ENCODE results near the gene EIF3C.
"Not testable (repeated sequence)": the region's sequence is repeated elsewhere in the genome, so short reads cannot be mapped to it uniquely, and the experiment has no call there.

EIF3C gene

DNA sequence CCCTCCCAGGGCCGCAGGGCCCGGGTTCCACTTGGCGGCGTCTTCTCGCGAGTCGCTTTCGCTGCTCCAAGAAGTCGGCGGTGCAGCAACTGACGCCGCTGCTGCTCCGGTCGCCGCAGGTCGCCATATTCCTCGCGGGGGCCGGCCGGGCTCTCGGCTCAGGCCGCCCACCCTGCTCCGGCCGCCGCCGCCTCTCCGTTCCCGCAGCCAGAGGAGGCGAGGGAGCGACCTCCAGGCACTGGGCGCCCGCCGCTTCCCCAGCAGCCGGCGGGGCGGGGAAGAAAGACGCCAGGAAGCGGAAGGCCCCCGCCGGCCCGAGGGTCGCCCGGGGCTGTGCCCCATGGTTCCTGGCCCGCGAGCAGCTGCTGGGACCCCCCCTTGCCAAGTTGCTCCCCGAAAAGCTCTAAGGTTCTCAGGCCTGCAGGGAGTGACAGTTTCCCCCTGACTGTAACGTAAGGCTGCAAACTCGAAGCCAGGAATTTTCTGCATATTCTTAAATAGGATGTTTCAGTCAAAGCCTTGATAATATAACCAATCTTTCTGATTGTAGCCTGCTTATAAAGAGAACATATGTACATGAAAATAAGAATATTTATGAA lies 39.3 kb downstream of the EIF3C start:
- DNase-seq (ENCODE audit: low read depth), result not testable (repeated sequence)

GRCh38 chr16:28751487-28751886 lies 40.2 kb downstream of the EIF3C start, which contains the start of gene NPIPB9:
Gene NPIPB9 (plus strand): TSS chr16:28751787.
- DNase-seq (ENCODE audit: low read depth), result not testable (repeated sequence)

DNA sequence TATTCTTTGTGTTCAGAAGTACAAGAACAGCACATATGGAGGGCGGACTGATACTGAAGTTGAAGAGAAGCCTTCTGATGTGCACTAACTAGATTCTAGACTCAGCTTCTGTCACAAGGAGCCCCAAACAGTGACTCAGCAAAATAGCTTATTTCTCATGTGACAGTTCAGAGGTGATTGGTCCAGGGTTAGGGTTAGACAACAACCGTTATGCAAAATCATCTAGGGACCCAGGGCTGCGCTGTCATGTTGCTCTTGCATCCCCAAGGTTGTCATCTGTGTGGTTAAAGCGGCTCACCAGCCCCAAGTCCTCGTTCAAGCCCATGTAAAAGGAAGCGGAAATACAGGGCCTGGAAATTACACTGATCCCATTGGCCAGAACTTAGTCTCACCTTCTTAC lies 70.4 kb downstream of the EIF3C start:
- not testable (repeated sequence) for DNase-seq (ENCODE audit: low read depth)

DNA sequence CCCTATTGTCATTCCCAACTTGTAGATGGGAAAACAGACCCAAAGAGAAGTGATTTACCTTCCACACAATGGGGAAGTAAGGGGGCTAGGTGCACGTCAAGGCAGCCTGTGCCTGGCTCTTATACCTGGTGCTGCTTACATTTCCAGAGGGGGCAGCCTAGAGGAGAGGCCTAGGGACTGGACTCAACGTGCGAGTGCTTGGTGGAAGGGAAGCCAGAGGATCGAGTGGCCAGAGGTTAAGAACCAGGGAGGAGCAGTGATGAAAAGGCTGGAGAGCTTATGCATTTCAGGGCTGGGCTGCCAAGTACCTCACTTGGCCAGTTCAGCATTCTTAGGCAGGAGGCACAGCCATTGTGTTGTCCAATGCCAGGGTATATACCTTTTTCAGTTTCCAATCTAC lies 71.1 kb downstream of the EIF3C start:
- DNase-seq (ENCODE audit: low read depth), result not testable (repeated sequence)

All from stimulated activated CD8-positive, alpha-beta memory T cell treated with anti-CD3 and anti-CD28 coated beads, Interleukin-15, amount 100 ng/mL, for 1 hour (primary cell).